ENCODE measurements around the gene QRFP. TPM values are rescaled to one million over a fixed set of nuclear protein-coding genes. Genes with fewer than 3 reads are reported as not detected.

Gene QRFP, protein sequence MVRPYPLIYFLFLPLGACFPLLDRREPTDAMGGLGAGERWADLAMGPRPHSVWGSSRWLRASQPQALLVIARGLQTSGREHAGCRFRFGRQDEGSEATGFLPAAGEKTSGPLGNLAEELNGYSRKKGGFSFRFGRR
- polyA plus RNA-seq (2013, experiment 1 of 2), result not detected
- polyA plus RNA-seq (2013, experiment 2 of 2), result not detected

DNA sequence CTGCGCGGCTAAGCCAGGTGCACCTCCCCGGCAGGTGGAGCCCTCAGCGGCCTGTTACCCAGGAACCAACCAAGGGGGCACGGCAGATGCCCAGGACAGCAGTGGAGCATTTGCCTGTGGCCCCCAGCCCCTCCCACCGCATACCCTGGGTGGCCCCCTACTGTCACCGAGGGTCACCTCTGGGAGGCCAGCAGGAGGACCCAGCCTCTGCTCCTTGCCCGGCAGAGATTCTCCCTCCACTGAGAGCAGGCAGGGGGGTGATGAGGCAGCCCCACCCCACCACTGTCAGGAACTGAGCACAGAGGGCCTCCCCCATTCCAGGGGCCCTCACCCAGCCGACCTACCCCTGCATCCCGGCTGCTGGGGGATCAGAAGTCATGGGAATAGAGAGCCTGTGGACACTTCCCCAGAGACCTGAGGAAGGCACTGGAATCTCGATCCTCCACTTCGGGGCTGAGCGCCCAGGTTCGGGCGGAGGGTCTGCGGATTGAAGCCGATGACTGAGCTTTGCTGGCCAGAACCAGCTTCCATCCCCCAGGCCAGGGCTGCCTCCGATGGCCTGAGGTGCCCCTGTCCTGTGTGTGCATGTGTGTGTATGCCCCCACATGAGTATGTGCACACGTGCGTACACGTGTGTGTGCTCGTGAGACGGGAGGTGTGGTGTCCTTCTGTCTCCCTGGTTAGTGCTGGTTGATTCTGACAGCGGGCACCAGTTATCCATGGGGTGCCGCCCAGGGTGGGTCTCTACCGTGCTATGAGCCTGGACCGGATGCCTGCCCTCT lies at the start of gene QRFP:
QRFP (minus strand) TSS at position 580 of the 782 bp plus-strand sequence. CDS start 2,974 bp downstream, outside the sequence.
- peak within 1 kb of the TSS; percentile 43 for H4K8ac ChIP-seq (ENCODE audit: low read depth, low read length)
- H3K23ac ChIP-seq (ENCODE audit: low read depth, low read length, poor library complexity), result peak within 1 kb of the TSS; percentile 97
- peaks cover 12 to 18% of the 10 kb centered on the region in 2 donors for H3K4me1 ChIP-seq (ENCODE audit: control insufficient read depth in 2 of 2, insufficient read depth in 1 of 2, low read depth in 1 of 2, low read length in 2 of 2)
- no CpG with 5 or more reads among the region's 27 CpGs for WGBS, 2 donors (ENCODE audit: extremely low coverage in 2 of 2, insufficient read length in 2 of 2, insufficient replicate concordance in 1 of 2)
- H3K9me3 ChIP-seq (replicated peaks in 1 of 2; ENCODE audit: control insufficient read depth in 2 of 2, insufficient read depth in 1 of 2, low read depth in 1 of 2, low read length in 2 of 2), result no peaks in the 10 kb centered on the region
- H3K9ac ChIP-seq (ENCODE audit: low read depth, low read length, poor library complexity), result peak within 1 kb of the TSS; percentile 78
- H2BK12ac ChIP-seq (ENCODE audit: low read length), result peak within 1 kb of the TSS; percentile 58
- peak within 1 kb of the TSS; percentile 94 for H3K14ac ChIP-seq (ENCODE audit: low read length)
- no peak within 1 kb of the TSS for H2BK120ac ChIP-seq (ENCODE audit: low read depth, low read length)
- H3K4me2 ChIP-seq (ENCODE audit: insufficient read depth, low read length, poor library complexity, severe bottlenecking), result no peak within 1 kb of the TSS
- no peak within 1 kb of the TSS for H2BK15ac ChIP-seq (ENCODE audit: low read length)
- peaks cover 5 to 29% of the 10 kb centered on the region in 2 donors for H3K36me3 ChIP-seq (replicated peaks in 1 of 2; ENCODE audit: control insufficient read depth in 2 of 2, insufficient read depth in 2 of 2, low read length in 2 of 2)
- peak within 1 kb of the TSS in 1 of 2 donors; percentile 58 for H3K4me3 ChIP-seq (ENCODE audit: low read length in 2 of 2)
- H3K27ac ChIP-seq (replicated peaks; ENCODE audit: low read length), result no peak within 1 kb of the TSS
- H3K18ac ChIP-seq (ENCODE audit: low read length), result peak within 1 kb of the TSS; percentile 74
- H2AK5ac ChIP-seq (ENCODE audit: low read depth, low read length), result peak within 1 kb of the TSS; percentile 91
- H3K4ac ChIP-seq (ENCODE audit: low read length), result no peak within 1 kb of the TSS
- peaks cover 0 to 17% (median 0%) of the 10 kb centered on the region in 3 experiments for H3K27me3 ChIP-seq (ENCODE audit: control insufficient read depth in 3 of 3, insufficient read depth in 3 of 3, low read depth in 1 of 3, low read length in 3 of 3)
- H3K79me1 ChIP-seq (ENCODE audit: low read depth, low read length), result peaks cover 4% of the 10 kb centered on the region
- H4K91ac ChIP-seq (ENCODE audit: low read depth, low read length, poor library complexity), result no peak within 1 kb of the TSS
- DNase-seq (ENCODE audit: low spot score), result no peak
- H2BK5ac ChIP-seq (ENCODE audit: low read length), result no peak within 1 kb of the TSS
- H2AFZ ChIP-seq (ENCODE audit: low read length), result no peak within 1 kb of the TSS

DNA sequence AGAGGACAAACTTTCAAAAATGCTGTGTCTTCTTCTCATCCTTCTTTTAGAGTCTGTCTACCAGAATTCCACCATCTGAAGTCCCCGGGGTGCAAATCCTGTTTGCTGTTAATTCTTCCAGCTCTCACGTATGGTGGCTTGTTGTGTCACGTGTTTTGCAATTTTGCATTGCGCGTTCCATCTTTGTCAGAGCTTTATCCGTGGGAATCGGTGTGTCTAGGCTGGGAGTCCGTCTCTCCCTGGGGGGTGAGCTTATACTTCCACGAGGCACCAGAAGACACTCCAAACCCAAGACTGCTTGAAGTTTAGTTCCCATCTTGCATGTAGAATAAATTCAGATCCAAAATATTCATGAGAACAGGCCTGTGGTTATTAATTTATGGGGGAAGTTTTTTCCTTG lies 48.6 kb upstream of the QRFP start:
- H3K4me1 ChIP-seq (ENCODE audit: control insufficient read depth in 2 of 2, insufficient read depth in 1 of 2, low read depth in 1 of 2, low read length in 2 of 2), result peaks cover 0 to 4% of the 10 kb centered on the region in 2 donors
- DNase-seq (ENCODE audit: low spot score), result no peak
- no peak overlapping the region for H2BK15ac ChIP-seq (ENCODE audit: low read length)
- no peak overlapping the region for H4K91ac ChIP-seq (ENCODE audit: low read depth, low read length, poor library complexity)
- no peak overlapping the region for H2AFZ ChIP-seq (ENCODE audit: low read length)
- no peak overlapping the region for H3K9ac ChIP-seq (ENCODE audit: low read depth, low read length, poor library complexity)
- no peak overlapping the region for H2BK5ac ChIP-seq (ENCODE audit: low read length)
- no peak overlapping the region for H2AK5ac ChIP-seq (ENCODE audit: low read depth, low read length)
- H3K36me3 ChIP-seq (replicated peaks in 1 of 2; ENCODE audit: control insufficient read depth in 2 of 2, insufficient read depth in 2 of 2, low read length in 2 of 2), result no peaks in the 10 kb centered on the region
- H2BK12ac ChIP-seq (ENCODE audit: low read length), result no peak overlapping the region
- H4K8ac ChIP-seq (ENCODE audit: low read depth, low read length), result no peak overlapping the region
- H3K27me3 ChIP-seq (ENCODE audit: control insufficient read depth in 3 of 3, insufficient read depth in 3 of 3, low read depth in 1 of 3, low read length in 3 of 3), result peaks cover 6 to 66% (median 20%) of the 10 kb centered on the region in 3 experiments
- peaks cover 0 to 5% of the 10 kb centered on the region in 2 donors for H3K9me3 ChIP-seq (replicated peaks in 1 of 2; ENCODE audit: control insufficient read depth in 2 of 2, insufficient read depth in 1 of 2, low read depth in 1 of 2, low read length in 2 of 2)
- no peak overlapping the region for H3K23ac ChIP-seq (ENCODE audit: low read depth, low read length, poor library complexity)
- H3K4me3 ChIP-seq (ENCODE audit: low read length in 2 of 2), result no peak overlapping the region
- H3K14ac ChIP-seq (ENCODE audit: low read length), result no peak overlapping the region
- H2BK120ac ChIP-seq (ENCODE audit: low read depth, low read length), result no peak overlapping the region
- H3K27ac ChIP-seq (replicated peaks; ENCODE audit: low read length), result no peak overlapping the region
- no peak overlapping the region for H3K4ac ChIP-seq (ENCODE audit: low read length)
- no peak overlapping the region for H3K18ac ChIP-seq (ENCODE audit: low read length)
- H3K79me1 ChIP-seq (ENCODE audit: low read depth, low read length), result no peaks in the 10 kb centered on the region
- no CpG with 5 or more reads among the region's 9 CpGs for WGBS, 2 donors (ENCODE audit: extremely low coverage in 2 of 2, insufficient read length in 2 of 2, insufficient replicate concordance in 1 of 2)
- no peak overlapping the region for H3K4me2 ChIP-seq (ENCODE audit: insufficient read depth, low read length, poor library complexity, severe bottlenecking)

DNA sequence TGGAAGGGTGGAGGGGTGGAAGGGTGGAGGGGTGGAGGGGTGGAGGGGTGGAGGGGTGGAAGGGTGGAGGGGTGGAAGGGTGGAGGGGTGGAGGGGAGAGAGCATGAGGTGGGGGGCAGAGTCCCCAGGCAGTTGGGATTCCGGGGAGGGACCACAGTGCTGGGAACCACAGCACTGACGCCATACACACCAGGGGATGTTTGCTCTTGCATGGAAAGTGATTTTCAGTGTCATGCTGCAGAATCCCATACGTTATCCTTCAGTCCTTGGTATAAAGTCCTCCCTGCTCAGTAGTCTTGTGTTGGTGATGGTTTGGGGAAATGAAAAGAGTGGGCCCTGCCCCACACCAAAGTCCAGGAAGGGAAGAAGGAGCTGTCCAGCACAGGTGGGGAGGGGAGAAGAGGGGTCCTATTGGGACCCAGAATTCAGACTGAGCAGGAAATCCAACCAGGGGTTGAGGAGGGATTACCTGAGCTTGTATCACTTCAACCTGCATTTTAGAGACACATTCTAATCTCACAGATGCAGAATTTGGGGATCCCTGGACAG lies 48.0 kb upstream of the QRFP start:
- Histone ChIP-seq H2BK12ac (ENCODE audit: low read length) (no peak overlapping the region), H3K4me2 (ENCODE audit: insufficient read depth, low read length, poor library complexity, severe bottlenecking) (no peak overlapping the region), H3K4ac (ENCODE audit: low read length) (no peak overlapping the region), H3K27me3 (ENCODE audit: control insufficient read depth in 3 of 3, insufficient read depth in 3 of 3, low read depth in 1 of 3, low read length in 3 of 3) (peaks cover 10 to 71% (median 25%) of the 10 kb centered on the region in 3 experiments), H2AK5ac (ENCODE audit: low read depth, low read length) (no peak overlapping the region), H4K8ac (ENCODE audit: low read depth, low read length) (no peak overlapping the region), H3K4me1 (ENCODE audit: control insufficient read depth in 2 of 2, insufficient read depth in 1 of 2, low read depth in 1 of 2, low read length in 2 of 2) (peaks cover 0 to 4% of the 10 kb centered on the region in 2 donors), H3K14ac (ENCODE audit: low read length) (no peak overlapping the region), H3K18ac (ENCODE audit: low read length) (no peak overlapping the region), H2BK5ac (ENCODE audit: low read length) (no peak overlapping the region), H3K9me3 (replicated peaks in 1 of 2; ENCODE audit: control insufficient read depth in 2 of 2, insufficient read depth in 1 of 2, low read depth in 1 of 2, low read length in 2 of 2) (peaks cover 0 to 3% of the 10 kb centered on the region in 2 donors), H3K4me3 (ENCODE audit: low read length in 2 of 2) (no peak overlapping the region), H3K27ac (replicated peaks; ENCODE audit: low read length) (no peak overlapping the region), H4K91ac (ENCODE audit: low read depth, low read length, poor library complexity) (no peak overlapping the region), H3K79me1 (ENCODE audit: low read depth, low read length) (no peaks in the 10 kb centered on the region), H3K9ac (ENCODE audit: low read depth, low read length, poor library complexity) (no peak overlapping the region), H2AFZ (ENCODE audit: low read length) (no peak overlapping the region), H2BK15ac (ENCODE audit: low read length) (no peak overlapping the region), H3K23ac (ENCODE audit: low read depth, low read length, poor library complexity) (no peak overlapping the region), H3K36me3 (replicated peaks in 1 of 2; ENCODE audit: control insufficient read depth in 2 of 2, insufficient read depth in 2 of 2, low read length in 2 of 2) (no peaks in the 10 kb centered on the region), H2BK120ac (ENCODE audit: low read depth, low read length) (no peak overlapping the region)
- WGBS, 2 donors (ENCODE audit: extremely low coverage in 2 of 2, insufficient read length in 2 of 2, insufficient replicate concordance in 1 of 2), result no CpG with 5 or more reads among the region's 3 CpGs
- DNase-seq (ENCODE audit: low spot score), result no peak

DNA sequence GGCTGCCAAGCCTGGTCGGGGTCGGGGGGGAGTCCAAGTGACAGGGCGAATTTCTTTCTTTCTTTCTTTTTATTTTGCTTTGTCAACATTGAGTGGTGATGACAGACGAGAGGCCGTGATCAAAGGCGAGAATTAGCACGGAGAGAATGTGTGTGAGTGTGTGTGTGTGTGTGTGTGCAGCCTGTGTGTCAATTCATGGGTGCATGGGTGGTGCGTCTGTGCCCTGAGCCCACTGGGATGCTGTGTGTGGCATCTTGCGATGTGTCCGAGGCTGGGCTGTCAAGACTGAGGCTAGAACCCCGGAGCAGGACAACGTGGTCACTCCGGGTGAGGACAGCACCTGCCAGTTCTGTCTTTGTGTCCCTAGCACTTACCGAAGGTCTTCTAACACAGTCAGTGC lies 47.2 kb upstream of the QRFP start:
- no peak overlapping the region for H2BK15ac ChIP-seq (ENCODE audit: low read length)
- peaks cover 0 to 3% of the 10 kb centered on the region in 2 donors for H3K9me3 ChIP-seq (replicated peaks in 1 of 2; ENCODE audit: control insufficient read depth in 2 of 2, insufficient read depth in 1 of 2, low read depth in 1 of 2, low read length in 2 of 2)
- peaks cover 0 to 4% of the 10 kb centered on the region in 2 donors for H3K4me1 ChIP-seq (ENCODE audit: control insufficient read depth in 2 of 2, insufficient read depth in 1 of 2, low read depth in 1 of 2, low read length in 2 of 2)
- H2AK5ac ChIP-seq (ENCODE audit: low read depth, low read length), result no peak overlapping the region
- H3K27ac ChIP-seq (replicated peaks; ENCODE audit: low read length), result no peak overlapping the region
- peak overlapping the region; percentile 75 for H3K14ac ChIP-seq (ENCODE audit: low read length)
- no CpG with 5 or more reads among the region's 14 CpGs for WGBS, 2 donors (ENCODE audit: extremely low coverage in 2 of 2, insufficient read length in 2 of 2, insufficient replicate concordance in 1 of 2)
- H2AFZ ChIP-seq (ENCODE audit: low read length), result no peak overlapping the region
- no peaks in the 10 kb centered on the region for H3K36me3 ChIP-seq (replicated peaks in 1 of 2; ENCODE audit: control insufficient read depth in 2 of 2, insufficient read depth in 2 of 2, low read length in 2 of 2)
- no peaks in the 10 kb centered on the region for H3K79me1 ChIP-seq (ENCODE audit: low read depth, low read length)
- no peak overlapping the region for H4K91ac ChIP-seq (ENCODE audit: low read depth, low read length, poor library complexity)
- H3K4me2 ChIP-seq (ENCODE audit: insufficient read depth, low read length, poor library complexity, severe bottlenecking), result no peak overlapping the region
- H2BK12ac ChIP-seq (ENCODE audit: low read length), result no peak overlapping the region
- H2BK5ac ChIP-seq (ENCODE audit: low read length), result no peak overlapping the region
- H3K23ac ChIP-seq (ENCODE audit: low read depth, low read length, poor library complexity), result peak overlapping the region; percentile 38
- H3K18ac ChIP-seq (ENCODE audit: low read length), result no peak overlapping the region
- H3K4me3 ChIP-seq (ENCODE audit: low read length in 2 of 2), result peak overlapping the region in 1 of 2 donors; percentile 56
- DNase-seq (ENCODE audit: low spot score), result no peak
- peaks cover 15 to 79% (median 33%) of the 10 kb centered on the region in 3 experiments for H3K27me3 ChIP-seq (ENCODE audit: control insufficient read depth in 3 of 3, insufficient read depth in 3 of 3, low read depth in 1 of 3, low read length in 3 of 3)
- H4K8ac ChIP-seq (ENCODE audit: low read depth, low read length), result no peak overlapping the region
- H2BK120ac ChIP-seq (ENCODE audit: low read depth, low read length), result no peak overlapping the region
- H3K9ac ChIP-seq (ENCODE audit: low read depth, low read length, poor library complexity), result no peak overlapping the region
- no peak overlapping the region for H3K4ac ChIP-seq (ENCODE audit: low read length)
